Hepatocyte (in vitro differentiated cells): ENCODE results near the gene BLVRB. TPM values are rescaled to one million over a fixed set of nuclear protein-coding genes. Genes with fewer than 3 reads are reported as not detected.
A peak's percentile ranks its signal among the peaks of the same experiment; 100 is the strongest.

Experiments
- DNase-seq: peaks from one replicate; pipeline ENCODE4 v3.0.0-alpha.2; 2016; ENCODE audit warnings: low spot score
- H2AFZ ChIP-seq: fragments of 200-600 bp; sonication (generic); 2 replicates; pipeline ENCODE4 v1.6.0; 2016; ENCODE audit warnings: antibody characterized with exemption, mild to moderate bottlenecking
- H3K27ac ChIP-seq: fragments of 200-600 bp; sonication (generic); 2 replicates; pipeline ENCODE4 v1.5.1; 2016; ENCODE audit warnings: mild to moderate bottlenecking
- H3K27me3 ChIP-seq: fragments of 200-600 bp; sonication (generic); 2 replicates; pipeline ENCODE4 v1.6.1; 2016
- H3K36me3 ChIP-seq: fragments of 200-600 bp; sonication (generic); replicated peaks from 2 replicates; pipeline ENCODE4 v1.5.1; 2016; ENCODE audit warnings: low read depth; ENCODE audit not compliant: insufficient read depth
- H3K4me1 ChIP-seq: fragments of 200-600 bp; sonication (generic); 2 replicates; pipeline ENCODE4 v1.5.1; 2016; ENCODE audit warnings: mild to moderate bottlenecking, moderate library complexity; ENCODE audit not compliant: insufficient read depth
- H3K4me2 ChIP-seq: fragments of 200-600 bp; sonication (generic); 2 replicates; pipeline ENCODE4 v1.6.0; 2016
- H3K4me3 ChIP-seq: fragments of 200-600 bp; sonication (generic); 2 replicates; pipeline ENCODE4 v1.5.1; 2016; ENCODE audit warnings: mild to moderate bottlenecking
- H3K79me2 ChIP-seq: fragments of 200-600 bp; sonication (generic); 2 replicates; pipeline ENCODE4 v1.6.0; 2017; ENCODE audit warnings: mild to moderate bottlenecking
- H3K9me2 ChIP-seq: fragments of 200-600 bp; sonication (generic); replicated peaks from 2 replicates; pipeline ENCODE4 v1.6.0; 2017; ENCODE audit warnings: mild to moderate bottlenecking; ENCODE audit not compliant: insufficient read depth
- H3K9me3 ChIP-seq: fragments of 200-600 bp; sonication (generic); 2 replicates; pipeline ENCODE4 v1.5.1; 2016; ENCODE audit warnings: low read depth, mild to moderate bottlenecking
- H4K20me1 ChIP-seq: fragments of 200-600 bp; sonication (generic); 2 replicates; pipeline ENCODE4 v1.6.0; 2016; ENCODE audit warnings: mild to moderate bottlenecking; ENCODE audit not compliant: insufficient read depth, poor library complexity, severe bottlenecking
- CTCF ChIP-seq: fragments of 200-600 bp; sonication (generic); IDR thresholded peaks from 2 replicates; pipeline ENCODE4 v1.5.1; 2016; ENCODE audit warnings: antibody characterized with exemption, mild to moderate bottlenecking; ENCODE audit not compliant: poor library complexity
- EZH2 ChIP-seq: fragments of 200-600 bp; sonication (generic); IDR thresholded peaks from 2 replicates; pipeline ENCODE4 v1.6.1; 2016; ENCODE audit warnings: antibody characterized with exemption, mild to moderate bottlenecking, borderline replicate concordance
- EZH2phosphoT487 ChIP-seq: fragments of 200-600 bp; sonication (generic); IDR thresholded peaks from one replicate; pipeline ENCODE4 v1.6.1; 2018; ENCODE audit warnings: antibody characterized with exemption, mild to moderate bottlenecking, low read depth, moderate library complexity; ENCODE audit not compliant: unreplicated experiment, severe bottlenecking
- WGBS: methylation state at CpG from one replicate; pipeline ENCODE4 v1.1.6; 2016; ENCODE audit warnings: low lambda C conversion rate; ENCODE audit errors: missing lambda C conversion rate; 5-methylcytosine and 5-hydroxymethylcytosine counted together
- polyA plus RNA-seq: library from polyadenylated mRNA; unstranded; fragments of >200 nt; fragmentation: Nextera tagmentation; extraction: Ambion mirVana; gene quantifications from 2 replicates; pipeline ENCODE4 v1.2.1, GENCODE V29; 2016
- total RNA-seq: library from RNA; depleted of rRNA; stranded (reverse); fragments of >200 nt; gene quantifications from 2 replicates; pipeline ENCODE4 v1.2.3, GENCODE V29; 2014

BLVRB gene
- total and polyA plus RNA-seq, 2 experiments from 2014 or later: 114 to 157 TPM

GRCh38 chr19:40414542-40415535 lies 50.7 kb downstream of the BLVRB start:
- no peaks in the 10 kb centered on the region for H3K27me3 ChIP-seq
- no peak overlapping the region for H2AFZ ChIP-seq
- DNase-seq: no peak
- no peak overlapping the region for H3K4me2 ChIP-seq
- no peaks in the 10 kb centered on the region for H3K36me3 ChIP-seq
- H3K4me3 ChIP-seq: no peak overlapping the region
- 85% methylated on average over 21 of the region's 21 CpGs for WGBS
- no peaks in the 10 kb centered on the region for H3K79me2 ChIP-seq
- no peak overlapping the region for H3K27ac ChIP-seq
- TF ChIP-seq EZH2 (no peak), CTCF (no peak), EZH2phosphoT487 (no peak)
- H4K20me1 ChIP-seq: no peaks in the 10 kb centered on the region
- no peaks in the 10 kb centered on the region for H3K9me2 ChIP-seq
- H3K9me3 ChIP-seq: no peaks in the 10 kb centered on the region
- H3K4me1 ChIP-seq: peaks cover 11% of the 10 kb centered on the region

- H3K79me2 ChIP-seq: no peaks in the 10 kb centered on the region
- H3K9me2 ChIP-seq: no peaks in the 10 kb centered on the region
- H3K27ac ChIP-seq: peak within 1 kb of the TSS; percentile 46
- peak within 1 kb of the TSS; percentile 51 for H3K4me2 ChIP-seq
- no peaks in the 10 kb centered on the region for H3K27me3 ChIP-seq
- H4K20me1 ChIP-seq: no peaks in the 10 kb centered on the region
- WGBS: 35% methylated on average over 13 of the region's 18 CpGs
- H3K36me3 ChIP-seq: no peaks in the 10 kb centered on the region
- DNase-seq: no peak
- no peaks in the 10 kb centered on the region for H3K9me3 ChIP-seq
- H3K4me1 ChIP-seq: peaks cover 11% of the 10 kb centered on the region
- no peak within 1 kb of the TSS for H3K4me3 ChIP-seq
- peak within 1 kb of the TSS; percentile 40 for H2AFZ ChIP-seq
- TF ChIP-seq EZH2 (no peak), CTCF (no peak), EZH2phosphoT487 (no peak)
Observed at GRCh38 chr19:40413291-40413845, 52.2 kb downstream of the BLVRB start, which contains the start of gene PRX. Gene PRX (minus strand): TSS chr19:40413378. CDS start chr19:40407932, 5,446 bp downstream.

- no peaks in the 10 kb centered on the region for H3K9me3 ChIP-seq
- TF ChIP-seq CTCF (no peak), EZH2phosphoT487 (no peak), EZH2 (no peak)
- H3K4me2 ChIP-seq: peak overlapping the region; percentile 51
- no peaks in the 10 kb centered on the region for H3K36me3 ChIP-seq
- 91% methylated on average over 4 of the region's 4 CpGs for WGBS
- H3K27ac ChIP-seq: peak overlapping the region; percentile 46
- no peaks in the 10 kb centered on the region for H4K20me1 ChIP-seq
- H3K27me3 ChIP-seq: no peaks in the 10 kb centered on the region
- DNase-seq: no peak
- H3K9me2 ChIP-seq: no peaks in the 10 kb centered on the region
- no peaks in the 10 kb centered on the region for H3K79me2 ChIP-seq
- H3K4me3 ChIP-seq: no peak overlapping the region
- H3K4me1 ChIP-seq: peaks cover 11% of the 10 kb centered on the region
- H2AFZ ChIP-seq: no peak overlapping the region
Observed at GRCh38 chr19:40412866-40413265, 52.7 kb downstream of the BLVRB start.
